LNCAP (cell line): Measurements from ENCODE around the gene UBE2O.

ENCODE experiments used
- CTCF ChIP-seq: fragments of 450-650 bp; IDR thresholded peaks from 2 replicates; pipeline ENCODE4 v1.5.1; 2017; ENCODE audit warnings: mild to moderate bottlenecking

Gene UBE2O

GRCh38 chr17:76458580-76459490, 5.9 kb upstream of the UBE2O start:
- TF ChIP-seq CTCF, result peak; percentile 46

DNA sequence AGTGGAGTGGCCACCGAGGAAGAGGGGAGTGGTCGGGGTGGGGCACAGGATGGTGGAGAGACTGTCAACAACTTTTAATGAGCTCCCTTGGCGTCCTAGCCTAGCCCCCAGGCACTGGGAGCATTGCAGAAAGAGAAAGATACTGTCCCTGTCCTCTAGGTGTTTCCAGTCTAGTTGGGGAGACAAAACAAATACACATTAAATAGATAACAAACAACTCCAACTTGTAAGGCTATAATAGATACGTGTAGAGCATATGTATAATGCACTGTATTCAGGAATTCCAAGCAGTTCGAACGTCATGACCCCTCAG, 435 bp upstream of the UBE2O start:
- no peak; the same call in 1 of the 2 replicates for TF ChIP-seq CTCF

DNA sequence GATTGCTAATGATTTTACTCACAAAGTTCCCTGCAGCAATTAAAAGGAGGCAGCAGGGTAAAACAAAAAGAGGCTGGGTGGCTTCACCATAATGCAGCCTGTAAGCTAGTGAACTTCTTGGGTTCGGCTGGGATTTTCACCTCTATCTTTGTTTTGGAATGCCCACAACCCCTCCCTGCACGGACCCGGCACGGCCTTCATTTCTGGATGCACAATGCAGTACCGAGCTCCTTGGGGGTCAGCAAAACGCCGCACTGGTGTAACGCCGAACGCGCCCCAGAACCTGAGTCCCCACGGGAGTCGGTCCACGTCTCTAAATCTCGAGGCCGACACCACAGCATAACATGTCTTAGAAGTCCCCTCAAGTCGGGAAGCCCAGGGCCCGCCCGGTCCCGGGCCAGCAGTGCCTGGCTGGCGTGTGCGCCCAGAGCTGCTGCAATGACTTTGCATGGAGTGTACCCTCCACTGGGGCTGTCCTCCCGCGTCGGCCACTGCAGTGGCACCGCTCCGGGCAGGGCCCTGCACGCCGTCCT, 759 bp downstream of the UBE2O start:
- TF ChIP-seq CTCF, result no peak

DNA sequence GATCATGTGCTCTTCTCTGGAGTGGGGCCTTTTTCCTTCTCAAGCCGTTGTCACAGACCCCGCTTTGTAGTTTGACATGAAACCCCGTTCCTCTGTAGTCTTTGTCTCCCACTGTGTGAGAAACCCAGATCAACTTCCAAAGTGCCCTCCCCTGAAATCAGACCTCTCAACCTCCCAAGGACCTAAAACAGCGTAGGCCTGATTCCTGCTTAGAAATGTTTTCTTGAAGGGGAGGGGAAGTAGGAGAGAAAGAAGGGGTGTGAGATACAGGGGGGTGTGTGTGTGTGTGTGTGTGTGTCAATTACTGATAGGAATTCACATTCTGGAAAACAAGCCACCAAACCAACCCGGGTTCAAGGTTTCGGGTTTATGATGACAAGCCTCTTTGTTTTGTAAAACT, 1.4 kb downstream of the UBE2O start:
- TF ChIP-seq CTCF, result no peak

GRCh38 chr17:76449126-76449525, 3.8 kb downstream of the UBE2O start:
- no peak for TF ChIP-seq CTCF

GRCh38 chr17:76447931-76448652, 4.9 kb downstream of the UBE2O start:
- TF ChIP-seq CTCF, result no peak

DNA sequence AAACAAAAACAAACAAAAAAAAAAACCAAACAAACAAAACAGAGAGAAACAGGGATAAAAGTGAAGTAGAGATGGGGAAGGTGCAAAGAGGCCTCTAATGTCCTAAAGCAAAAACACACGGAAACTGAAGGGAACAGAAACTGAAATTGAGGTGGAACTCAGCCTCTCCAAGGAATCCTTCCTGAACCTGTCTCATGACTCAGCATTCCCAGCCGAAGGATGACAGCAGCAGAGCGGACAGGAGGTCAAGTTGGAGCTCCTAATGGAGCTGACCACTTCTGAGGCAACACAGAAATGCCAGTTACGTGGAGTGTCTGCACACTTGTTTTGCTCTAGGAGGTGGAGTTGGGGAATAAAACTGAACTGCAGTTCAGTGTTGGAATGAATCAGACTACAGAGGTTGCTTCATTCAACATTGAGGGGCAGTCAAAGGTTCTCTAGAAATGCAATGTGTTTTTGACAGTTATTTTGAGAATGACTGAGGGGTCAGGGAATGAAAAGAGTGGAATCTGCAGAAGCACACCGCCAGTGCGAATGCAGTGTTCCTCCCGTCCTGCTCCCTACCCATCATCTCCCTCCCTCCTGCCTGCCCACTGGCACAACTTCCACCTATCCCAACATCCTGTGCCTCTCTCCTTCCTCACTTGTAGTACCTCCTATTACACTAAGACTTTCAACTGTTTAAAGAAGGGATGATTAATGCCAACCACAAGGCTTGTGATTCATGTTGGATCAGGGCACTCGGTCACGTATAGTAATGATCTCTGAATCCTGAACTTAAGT, 6.3 kb downstream of the UBE2O start:
- no peak for TF ChIP-seq CTCF
